Lower lobe of right lung (tissue), 2 donors: ENCODE data around the gene MICAL3. TPM values are rescaled to one million over a fixed set of nuclear protein-coding genes. Genes with fewer than 3 reads are reported as not detected.

Experiments
- ATAC-seq, 2 donors: fragments of 200-7000 bp; cut with Tn5 transposase; one replicate each; pipeline ENCODE4 v1.9.1; 2020 to 2022; ENCODE audit warnings: mild to moderate bottlenecking in 2 of 2, moderate library complexity in 2 of 2
- DNase-seq: peaks from one replicate; pipeline ENCODE4 v3.0.0-alpha.2; 2020
- H3K27ac ChIP-seq: fragments of 200-600 bp; one replicate; pipeline ENCODE4 v1.8.0; 2022
- H3K27me3 ChIP-seq: fragments of 200-600 bp; one replicate; pipeline ENCODE4 v1.8.0; 2022; ENCODE audit warnings: low read depth
- H3K36me3 ChIP-seq: fragments of 200-600 bp; one replicate; pipeline ENCODE4 v1.8.0; 2022; ENCODE audit warnings: mild to moderate bottlenecking
- H3K4me1 ChIP-seq: fragments of 200-600 bp; one replicate; pipeline ENCODE4 v1.8.0; 2022
- H3K4me3 ChIP-seq: fragments of 200-600 bp; one replicate; pipeline ENCODE4 v1.8.0; 2022; ENCODE audit warnings: mild to moderate bottlenecking
- H3K9me3 ChIP-seq: fragments of 200-600 bp; one replicate; pipeline ENCODE4 v1.8.0; 2022
- intact Hi-C: fragments of 100-400 bp; cut with DNase I; formaldehyde crosslinking; loops from one replicate; pipeline ENCODE4 v1.11.0; 2022
- total RNA-seq: library from RNA; stranded (reverse); fragmentation: NEBNext Ultra II Directional; extraction: Animal tissue kit (Norgen Biotek cat#: 25700); gene quantifications from one replicate; pipeline ENCODE4 v1.2.1, GENCODE V29; 2021
- TF ChIP-seq, protein P1 (sequence below): fragments of 200-600 bp; IDR thresholded peaks from one replicate; pipeline ENCODE4 v1.8.0; 2022; ENCODE audit warnings: antibody characterized with exemption, mild to moderate bottlenecking
- donor health status: DM: no; HTN: yes; CAD: no; lungs with severe emphysema.

MICAL3 gene
- total RNA-seq, 1 donor from 2014 or later, result 23.5 TPM

DNA sequence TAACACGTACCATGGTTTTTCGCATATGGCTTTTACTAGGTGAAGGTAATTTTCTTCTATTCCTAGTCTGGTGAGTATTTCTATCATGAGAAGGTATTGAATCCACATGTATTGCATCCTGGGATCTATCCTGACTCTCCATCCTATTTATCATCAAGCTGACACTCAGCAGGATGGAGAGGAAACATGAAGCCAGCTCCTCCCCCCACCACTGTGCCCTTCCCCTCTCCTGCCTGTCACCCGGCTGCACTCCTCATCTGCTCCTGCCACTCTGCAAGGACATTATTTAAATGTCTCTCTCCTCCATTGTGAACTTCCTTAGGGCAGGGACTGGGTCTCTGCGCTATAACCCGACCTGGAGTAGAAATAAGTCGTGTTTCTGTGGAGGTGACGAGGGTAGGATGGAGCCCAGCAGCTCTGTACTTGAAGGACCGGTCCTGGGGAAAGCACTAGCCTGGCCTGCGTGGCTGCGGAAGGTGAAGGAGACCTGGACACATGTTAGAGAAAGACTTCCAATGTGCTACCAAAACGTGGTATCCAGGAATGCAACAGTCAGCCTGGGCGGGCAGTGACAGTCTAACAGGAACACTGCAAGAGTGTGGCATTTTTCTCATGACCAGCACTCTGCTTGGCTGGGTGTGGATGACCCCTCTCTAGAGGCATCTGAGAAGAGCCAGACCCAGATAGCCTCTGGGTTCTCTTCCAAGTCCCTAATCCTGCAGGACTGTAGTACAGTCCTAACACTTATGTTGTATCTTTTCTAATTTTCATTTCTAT lies 111.2 kb downstream of the MICAL3 start:
- Histone ChIP-seq H3K9me3 (no peaks in the 10 kb centered on the region), H3K4me3 (no peak overlapping the region), H3K27me3 (no peaks in the 10 kb centered on the region), H3K36me3 (no peaks in the 10 kb centered on the region), H3K4me1 (peaks cover 28% of the 10 kb centered on the region), H3K27ac (no peak overlapping the region)
- TF ChIP-seq, protein P1, sequence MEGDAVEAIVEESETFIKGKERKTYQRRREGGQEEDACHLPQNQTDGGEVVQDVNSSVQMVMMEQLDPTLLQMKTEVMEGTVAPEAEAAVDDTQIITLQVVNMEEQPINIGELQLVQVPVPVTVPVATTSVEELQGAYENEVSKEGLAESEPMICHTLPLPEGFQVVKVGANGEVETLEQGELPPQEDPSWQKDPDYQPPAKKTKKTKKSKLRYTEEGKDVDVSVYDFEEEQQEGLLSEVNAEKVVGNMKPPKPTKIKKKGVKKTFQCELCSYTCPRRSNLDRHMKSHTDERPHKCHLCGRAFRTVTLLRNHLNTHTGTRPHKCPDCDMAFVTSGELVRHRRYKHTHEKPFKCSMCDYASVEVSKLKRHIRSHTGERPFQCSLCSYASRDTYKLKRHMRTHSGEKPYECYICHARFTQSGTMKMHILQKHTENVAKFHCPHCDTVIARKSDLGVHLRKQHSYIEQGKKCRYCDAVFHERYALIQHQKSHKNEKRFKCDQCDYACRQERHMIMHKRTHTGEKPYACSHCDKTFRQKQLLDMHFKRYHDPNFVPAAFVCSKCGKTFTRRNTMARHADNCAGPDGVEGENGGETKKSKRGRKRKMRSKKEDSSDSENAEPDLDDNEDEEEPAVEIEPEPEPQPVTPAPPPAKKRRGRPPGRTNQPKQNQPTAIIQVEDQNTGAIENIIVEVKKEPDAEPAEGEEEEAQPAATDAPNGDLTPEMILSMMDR, result no peak
- DNase-seq (no peak), ATAC-seq (no peak)
- intact Hi-C loops, result no loop called here

GRCh38 chr22:17911887-17912286 lies 112.5 kb downstream of the MICAL3 start:
- Histone ChIP-seq H3K4me1 (peaks cover 23% of the 10 kb centered on the region), H3K27me3 (no peaks in the 10 kb centered on the region), H3K9me3 (no peaks in the 10 kb centered on the region), H3K36me3 (no peaks in the 10 kb centered on the region), H3K4me3 (no peak overlapping the region), H3K27ac (no peak overlapping the region)
- ATAC-seq (no peak), DNase-seq (no peak)
- intact Hi-C loops, result no loop called here
- TF ChIP-seq, protein P1, result no peak

- H3K4me1 ChIP-seq, result peaks cover 23% of the 10 kb centered on the region
- DNase-seq (no peak), ATAC-seq (no peak)
- intact Hi-C loops, result no loop called here
- H3K36me3 ChIP-seq, result peaks cover 3% of the 10 kb centered on the region
- TF ChIP-seq, protein P1, result no peak
- peak overlapping the region; percentile 46 for H3K27ac ChIP-seq
- H3K9me3 ChIP-seq, result no peaks in the 10 kb centered on the region
- no peaks in the 10 kb centered on the region for H3K27me3 ChIP-seq
- H3K4me3 ChIP-seq, result no peak overlapping the region
Observed at GRCh38 chr22:17911312-17911705, 113.1 kb downstream of the MICAL3 start.

DNA sequence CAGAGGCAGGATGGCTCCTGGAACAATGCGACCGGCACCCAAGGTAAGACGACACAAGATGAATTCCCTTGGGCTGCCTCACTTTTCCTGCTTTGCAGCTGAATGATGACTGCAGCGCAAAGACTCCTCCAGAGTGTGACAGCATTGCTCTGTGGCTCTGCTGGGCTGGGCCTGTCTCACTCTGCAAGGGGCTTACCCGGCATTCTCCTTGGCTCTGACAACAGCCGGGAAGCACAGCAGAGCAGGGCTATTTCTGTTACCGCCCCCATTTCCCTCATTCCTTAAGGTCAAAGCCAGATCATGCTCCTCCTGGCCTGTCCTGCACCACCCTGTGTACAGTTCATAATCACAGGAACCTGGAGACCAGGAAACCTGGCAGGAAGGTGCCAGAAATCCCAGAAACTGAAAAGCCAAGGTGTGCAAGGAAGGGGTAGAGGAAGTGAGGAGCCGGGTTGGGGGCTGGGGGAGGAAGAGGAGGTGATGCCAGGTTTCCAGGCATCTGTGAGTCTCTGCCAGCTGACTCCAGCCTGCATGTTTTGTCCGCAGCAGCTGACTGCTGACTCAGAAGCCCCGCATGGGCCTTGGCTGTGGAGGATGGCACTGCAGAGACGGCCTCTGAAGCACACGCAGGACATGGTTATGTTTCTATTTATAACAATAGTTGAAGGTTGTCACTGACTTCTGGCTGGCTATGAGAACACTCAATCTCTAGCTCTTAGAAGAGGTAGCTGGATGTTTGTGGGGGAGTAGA lies 113.6 kb downstream of the MICAL3 start:
- TF ChIP-seq, protein P1, result peak; percentile 23
- intact Hi-C loops, result no loop called here
- Histone ChIP-seq H3K9me3 (no peaks in the 10 kb centered on the region), H3K27me3 (no peaks in the 10 kb centered on the region), H3K27ac (peak overlapping the region; percentile 46), H3K4me3 (no peak overlapping the region), H3K4me1 (peaks cover 23% of the 10 kb centered on the region), H3K36me3 (peaks cover 8% of the 10 kb centered on the region)
- DNase-seq (no peak), ATAC-seq (peak; percentile 74 to 75)

DNA sequence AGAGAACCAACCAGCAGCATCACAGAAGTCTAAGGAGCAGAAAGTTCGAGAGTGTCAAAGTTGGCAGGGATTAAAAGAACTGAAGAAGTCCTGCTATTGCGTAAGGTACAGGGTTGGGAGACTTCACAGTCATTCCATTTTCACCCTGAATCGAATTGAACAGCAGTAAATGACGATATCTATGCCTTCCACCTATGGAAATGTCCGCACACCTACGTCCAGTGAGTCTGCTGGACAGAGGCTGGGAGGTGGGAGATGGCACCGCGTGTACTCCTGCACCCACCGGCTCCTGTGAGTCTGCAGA lies 116.7 kb downstream of the MICAL3 start:
- Histone ChIP-seq H3K27me3 (no peaks in the 10 kb centered on the region), H3K4me3 (no peak overlapping the region), H3K27ac (no peak overlapping the region), H3K4me1 (peaks cover 18% of the 10 kb centered on the region), H3K36me3 (peaks cover 18% of the 10 kb centered on the region), H3K9me3 (no peaks in the 10 kb centered on the region)
- no peak for DNase-seq
- ATAC-seq, result no peak
- TF ChIP-seq, protein P1, result no peak
- intact Hi-C loops, result no loop called here
